Astrocyte (in vitro differentiated cells and primary cell): Measurements from ENCODE around the gene SPTLC3. TPM values are rescaled to one million over a fixed set of nuclear protein-coding genes. Genes with fewer than 3 reads are reported as not detected.

Source experiments
- DNase-seq: peaks from one replicate; pipeline ENCODE4 v3.0.0-alpha.2; 2010; ENCODE audit warnings: low read depth
- FAIRE-seq: peaks from 2 replicates; lab custom pipeline; 2011; peaks lifted over from hg19 to GRCh38; lab: Jason Lieb, UNC
- H2AFZ ChIP-seq: 2 replicates; pipeline ENCODE4 v1.6.0; 2012; ENCODE audit warnings: low read depth, low read length, inconsistent platforms
- H3K27ac ChIP-seq: 2 replicates; pipeline ENCODE4 v1.5.1; 2011; ENCODE audit warnings: low read depth, low read length, inconsistent platforms
- H3K27me3 ChIP-seq: 2 replicates; pipeline ENCODE4 v1.6.0; 2011; ENCODE audit warnings: low read length, inconsistent platforms; ENCODE audit not compliant: insufficient read depth
- H3K36me3 ChIP-seq: 2 replicates; pipeline ENCODE4 v1.5.1; 2011; ENCODE audit warnings: low read length, inconsistent platforms; ENCODE audit not compliant: insufficient read depth
- H3K4me1 ChIP-seq: 2 replicates; pipeline ENCODE4 v1.5.1; 2011; ENCODE audit warnings: low read length, inconsistent platforms; ENCODE audit not compliant: insufficient read depth
- H3K4me2 ChIP-seq: 2 replicates; pipeline ENCODE4 v1.6.0; 2012; ENCODE audit warnings: low read length, inconsistent platforms
- H3K4me3 ChIP-seq: 2 replicates; pipeline ENCODE4 v1.5.1; 2011; ENCODE audit warnings: low read depth, mild to moderate bottlenecking, low read length, inconsistent platforms; ENCODE audit not compliant: insufficient read depth
- H3K79me2 ChIP-seq: 2 replicates; pipeline ENCODE4 v1.6.0; 2012; ENCODE audit warnings: mild to moderate bottlenecking, low read length, inconsistent platforms; ENCODE audit not compliant: insufficient read depth
- H3K9ac ChIP-seq: 2 replicates; pipeline ENCODE4 v1.6.0; 2012; ENCODE audit warnings: mild to moderate bottlenecking, low read length, inconsistent platforms
- H3K9me3 ChIP-seq: 2 replicates; pipeline ENCODE4 v1.5.1; 2012; ENCODE audit warnings: low read depth, mild to moderate bottlenecking, low read length, inconsistent platforms; ENCODE audit not compliant: insufficient read depth
- H4K20me1 ChIP-seq: 2 replicates; pipeline ENCODE4 v1.6.0; 2012; ENCODE audit warnings: low read length, inconsistent platforms; ENCODE audit not compliant: insufficient read depth
- H3K27ac Mint-ChIP-seq: one replicate; pipeline ENCODE4 v1.8.0; 2021; ENCODE audit warnings: mild to moderate bottlenecking, mixed read lengths; ENCODE audit not compliant: unreplicated experiment
- H3K27me3 Mint-ChIP-seq: one replicate; pipeline ENCODE4 v1.8.0; 2021; ENCODE audit warnings: low read depth, mixed read lengths; ENCODE audit not compliant: unreplicated experiment
- H3K36me3 Mint-ChIP-seq: one replicate; pipeline ENCODE4 v1.8.0; 2021; ENCODE audit warnings: low read depth, mixed read lengths; ENCODE audit not compliant: unreplicated experiment
- H3K4me1 Mint-ChIP-seq: one replicate; pipeline ENCODE4 v1.8.0; 2021; ENCODE audit warnings: low read depth, mixed read lengths; ENCODE audit not compliant: unreplicated experiment
- H3K4me3 Mint-ChIP-seq: one replicate; pipeline ENCODE4 v1.8.0; 2021; ENCODE audit warnings: mild to moderate bottlenecking, moderate library complexity, mixed read lengths; ENCODE audit not compliant: unreplicated experiment
- H3K9me3 Mint-ChIP-seq: one replicate; pipeline ENCODE4 v1.8.0; 2021; ENCODE audit warnings: mild to moderate bottlenecking, mixed read lengths; ENCODE audit not compliant: unreplicated experiment
- EZH2 ChIP-seq: IDR thresholded peaks from 2 replicates; pipeline ENCODE4 v1.6.1; 2012; ENCODE audit warnings: mild to moderate bottlenecking, low read length, inconsistent platforms; ENCODE audit not compliant: insufficient read depth
- total RNA-seq: library from RNA; stranded (reverse); gene quantifications from 2 replicates; pipeline ENCODE4 v1.2.1, GENCODE V29; 2021
- TF ChIP-seq, protein P1 (sequence below): IDR thresholded peaks from 2 replicates; pipeline ENCODE4 v1.5.1; 2011; ENCODE audit warnings: low read depth, mild to moderate bottlenecking, inconsistent platforms, low read length, moderate library complexity; ENCODE audit not compliant: insufficient read depth

Gene SPTLC3
- total RNA-seq, 1 donor from 2014 or later, result 5.7 TPM

DNA sequence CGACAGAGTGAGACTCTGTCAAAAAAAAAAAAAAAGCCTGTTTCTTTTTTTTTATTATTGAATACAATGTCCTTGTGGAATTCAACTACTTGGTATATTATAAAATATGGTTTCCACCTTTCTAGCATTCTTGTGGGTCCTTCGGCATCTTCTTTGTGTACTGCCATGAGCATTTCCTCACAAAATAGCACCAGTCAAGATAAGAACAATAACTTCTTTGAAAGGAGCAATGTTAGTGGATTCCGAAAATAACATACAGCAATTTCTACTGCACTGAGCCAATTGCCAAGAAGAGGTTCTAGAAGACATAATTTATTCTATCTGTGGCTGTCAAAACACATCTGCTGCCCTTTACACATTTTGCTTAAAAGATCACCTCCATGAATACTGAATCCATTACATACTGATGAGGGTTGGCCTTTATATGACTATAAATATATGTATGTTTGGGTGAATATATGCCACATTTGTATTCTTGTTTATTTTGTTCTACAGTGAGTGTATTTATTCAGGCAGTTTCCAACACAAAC, 19.1 kb upstream of the SPTLC3 start:
- H3K27me3 ChIP-seq, result no peaks in the 10 kb centered on the region
- Mint-ChIP-seq H3K27me3 (peaks cover 2% of the 10 kb centered on the region), H3K4me3 (no peak overlapping the region), H3K27ac (no peak overlapping the region), H3K4me1 (peaks cover 5% of the 10 kb centered on the region), H3K9me3 (no peaks in the 10 kb centered on the region), H3K36me3 (no peaks in the 10 kb centered on the region)
- TF ChIP-seq EZH2, result no peak
- TF ChIP-seq, protein P1, sequence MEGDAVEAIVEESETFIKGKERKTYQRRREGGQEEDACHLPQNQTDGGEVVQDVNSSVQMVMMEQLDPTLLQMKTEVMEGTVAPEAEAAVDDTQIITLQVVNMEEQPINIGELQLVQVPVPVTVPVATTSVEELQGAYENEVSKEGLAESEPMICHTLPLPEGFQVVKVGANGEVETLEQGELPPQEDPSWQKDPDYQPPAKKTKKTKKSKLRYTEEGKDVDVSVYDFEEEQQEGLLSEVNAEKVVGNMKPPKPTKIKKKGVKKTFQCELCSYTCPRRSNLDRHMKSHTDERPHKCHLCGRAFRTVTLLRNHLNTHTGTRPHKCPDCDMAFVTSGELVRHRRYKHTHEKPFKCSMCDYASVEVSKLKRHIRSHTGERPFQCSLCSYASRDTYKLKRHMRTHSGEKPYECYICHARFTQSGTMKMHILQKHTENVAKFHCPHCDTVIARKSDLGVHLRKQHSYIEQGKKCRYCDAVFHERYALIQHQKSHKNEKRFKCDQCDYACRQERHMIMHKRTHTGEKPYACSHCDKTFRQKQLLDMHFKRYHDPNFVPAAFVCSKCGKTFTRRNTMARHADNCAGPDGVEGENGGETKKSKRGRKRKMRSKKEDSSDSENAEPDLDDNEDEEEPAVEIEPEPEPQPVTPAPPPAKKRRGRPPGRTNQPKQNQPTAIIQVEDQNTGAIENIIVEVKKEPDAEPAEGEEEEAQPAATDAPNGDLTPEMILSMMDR, result no peak
- H2AFZ ChIP-seq, result no peak overlapping the region
- no peaks in the 10 kb centered on the region for H3K36me3 ChIP-seq
- H3K9ac ChIP-seq, result no peak overlapping the region
- H3K4me1 ChIP-seq, result no peaks in the 10 kb centered on the region
- DNase-seq, result no peak
- FAIRE-seq, result no peak
- H3K9me3 ChIP-seq, result no peaks in the 10 kb centered on the region
- H3K27ac ChIP-seq, result no peak overlapping the region
- no peaks in the 10 kb centered on the region for H3K79me2 ChIP-seq
- H3K4me2 ChIP-seq, result no peak overlapping the region
- no peaks in the 10 kb centered on the region for H4K20me1 ChIP-seq
- no peak overlapping the region for H3K4me3 ChIP-seq

GRCh38 chr20:12997128-12997655, 11.6 kb upstream of the SPTLC3 start:
- no peaks in the 10 kb centered on the region for H3K4me1 ChIP-seq
- H2AFZ ChIP-seq, result no peak overlapping the region
- no peaks in the 10 kb centered on the region for H3K27me3 Mint-ChIP-seq
- H3K4me3 Mint-ChIP-seq, result no peak overlapping the region
- no peak overlapping the region for H3K9ac ChIP-seq
- H4K20me1 ChIP-seq, result no peaks in the 10 kb centered on the region
- H3K9me3 Mint-ChIP-seq, result peaks cover 1% of the 10 kb centered on the region
- H3K27me3 ChIP-seq, result no peaks in the 10 kb centered on the region
- no peak overlapping the region for H3K4me2 ChIP-seq
- H3K27ac Mint-ChIP-seq, result no peak overlapping the region
- no peaks in the 10 kb centered on the region for H3K36me3 ChIP-seq
- H3K79me2 ChIP-seq, result no peaks in the 10 kb centered on the region
- DNase-seq (no peak), FAIRE-seq (no peak)
- no peak overlapping the region for H3K4me3 ChIP-seq
- H3K4me1 Mint-ChIP-seq, result peaks cover 18% of the 10 kb centered on the region
- H3K36me3 Mint-ChIP-seq, result peaks cover 2% of the 10 kb centered on the region
- no peaks in the 10 kb centered on the region for H3K9me3 ChIP-seq
- no peak overlapping the region for H3K27ac ChIP-seq
- TF ChIP-seq, protein P1, result no peak
- no peak for TF ChIP-seq EZH2

DNA sequence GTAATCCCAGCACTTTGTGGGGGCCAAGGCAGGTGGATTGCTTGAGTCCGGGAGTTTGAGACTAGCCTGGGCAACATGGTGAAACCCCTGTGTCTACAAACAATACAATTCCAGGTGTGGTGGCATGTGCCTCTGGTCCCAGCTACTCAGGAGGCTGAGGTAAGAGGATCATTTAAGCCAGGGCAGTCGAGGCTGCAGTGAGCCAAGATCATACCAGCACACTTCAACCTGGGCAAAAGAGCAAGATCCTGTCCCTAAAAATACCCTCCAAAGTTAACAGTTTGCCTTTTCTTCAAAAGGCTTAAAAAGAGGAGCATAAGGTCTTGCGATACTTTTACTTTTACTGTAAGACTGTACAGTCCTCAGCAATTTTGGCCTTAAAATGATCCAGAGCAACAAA, 10.7 kb upstream of the SPTLC3 start:
- no peaks in the 10 kb centered on the region for H4K20me1 ChIP-seq
- no peak overlapping the region for H3K4me2 ChIP-seq
- Mint-ChIP-seq H3K4me1 (peaks cover 18% of the 10 kb centered on the region), H3K36me3 (peaks cover 2% of the 10 kb centered on the region), H3K27ac (no peak overlapping the region), H3K4me3 (no peak overlapping the region), H3K27me3 (no peaks in the 10 kb centered on the region), H3K9me3 (peaks cover 1% of the 10 kb centered on the region)
- no peak overlapping the region for H3K4me3 ChIP-seq
- no peaks in the 10 kb centered on the region for H3K36me3 ChIP-seq
- H3K27ac ChIP-seq, result no peak overlapping the region
- H3K4me1 ChIP-seq, result no peaks in the 10 kb centered on the region
- DNase-seq (no peak), FAIRE-seq (no peak)
- TF ChIP-seq EZH2, result no peak
- TF ChIP-seq, protein P1, result no peak
- H2AFZ ChIP-seq, result no peak overlapping the region
- H3K9ac ChIP-seq, result no peak overlapping the region
- H3K27me3 ChIP-seq, result no peaks in the 10 kb centered on the region
- no peaks in the 10 kb centered on the region for H3K79me2 ChIP-seq
- H3K9me3 ChIP-seq, result no peaks in the 10 kb centered on the region
